ENCODE results near the gene DOCK10. TPM values are rescaled to one million over a fixed set of nuclear protein-coding genes. Genes with fewer than 3 reads are reported as not detected.

DOCK10 gene
- 10 to 100 TPM in 11 of 12 donors, not detected in 1; 13.4 to 35.6 (median 18.2) TPM for polyA plus RNA-seq (ENCODE audit: insufficient read length in 12 of 12)
- long read RNA-seq, donor 1, partial matches to known transcripts, result 9 of 9 reads
- long read RNA-seq, donor 1, other reads (novel, unspliced or antisense), result 0 of 9 reads
- long read RNA-seq, donor 2, full-length matches to known transcripts, result 1 of 9 reads
- long read RNA-seq, donor 2, partial matches to known transcripts, result 8 of 9 reads
- long read RNA-seq, donor 2, other reads (novel, unspliced or antisense), result 0 of 9 reads
- long read RNA-seq, donor 3, result 0 reads
- long read RNA-seq, donor 4, result 0 reads
- long read RNA-seq, donor 5, partial matches to known transcripts, result 5 of 5 reads
- long read RNA-seq, donor 5, other reads (novel, unspliced or antisense), result 0 of 5 reads
- long read RNA-seq, donor 6, partial matches to known transcripts, result 5 of 5 reads
- long read RNA-seq, donor 6, other reads (novel, unspliced or antisense), result 0 of 5 reads
- long read RNA-seq, donor 7, result 0 reads
- long read RNA-seq, donor 8, full-length matches to known transcripts, result 1 of 1 reads
- long read RNA-seq, donor 8, partial matches to known transcripts, result 0 of 1 reads
- long read RNA-seq, donor 8, other reads (novel, unspliced or antisense), result 0 of 1 reads
- long read RNA-seq, donor 9, result 0 reads
- long read RNA-seq, donor 10, result 0 reads
- long read RNA-seq, donor 11, partial matches to known transcripts, result 6 of 6 reads
- long read RNA-seq, donor 11, other reads (novel, unspliced or antisense), result 0 of 6 reads

- peak; percentile 70 for DNase-seq
These were observed at the start of gene DOCK10 for GRCh38 chr2:225041851-225042799. DOCK10 (minus strand) TSS chr2:225042468; CDS start chr2:225042374, 94 bp downstream.

GRCh38 chr2:225091336-225091735 lies 49.1 kb upstream of the DOCK10 start:
- no peak for DNase-seq

- DNase-seq, result no peak
These were observed 48.5 kb upstream of the DOCK10 start for GRCh38 chr2:225090746-225091145.

GRCh38 chr2:225086915-225087314 lies 44.6 kb upstream of the DOCK10 start:
- no peak for DNase-seq

- DNase-seq, result no peak
These were observed 44.2 kb upstream of the DOCK10 start for GRCh38 chr2:225086439-225086838.

DNA sequence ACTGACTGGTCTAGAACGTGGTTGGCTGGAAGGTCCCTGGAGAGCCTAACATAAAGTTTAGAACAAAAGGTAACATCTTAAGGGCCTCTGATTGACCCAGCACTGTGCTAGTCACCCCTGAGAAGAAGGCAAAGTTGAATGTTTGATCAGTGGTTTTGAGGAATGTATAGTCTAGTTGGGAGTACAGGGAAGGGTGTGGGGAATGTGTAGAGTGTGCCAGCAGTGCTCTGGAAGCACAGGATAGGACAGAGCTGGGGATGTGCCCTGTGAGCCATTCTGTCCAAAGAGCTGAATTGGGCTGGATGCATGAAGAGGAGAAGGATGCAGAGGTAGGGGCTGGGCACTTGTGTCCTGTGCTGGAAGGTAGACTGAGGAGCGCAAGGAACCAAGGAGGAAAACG lies 41.0 kb upstream of the DOCK10 start:
- no peak for DNase-seq

- DNase-seq, result peak; percentile 37
These were observed 33.9 kb upstream of the DOCK10 start for GRCh38 chr2:225076125-225076524.

DNA sequence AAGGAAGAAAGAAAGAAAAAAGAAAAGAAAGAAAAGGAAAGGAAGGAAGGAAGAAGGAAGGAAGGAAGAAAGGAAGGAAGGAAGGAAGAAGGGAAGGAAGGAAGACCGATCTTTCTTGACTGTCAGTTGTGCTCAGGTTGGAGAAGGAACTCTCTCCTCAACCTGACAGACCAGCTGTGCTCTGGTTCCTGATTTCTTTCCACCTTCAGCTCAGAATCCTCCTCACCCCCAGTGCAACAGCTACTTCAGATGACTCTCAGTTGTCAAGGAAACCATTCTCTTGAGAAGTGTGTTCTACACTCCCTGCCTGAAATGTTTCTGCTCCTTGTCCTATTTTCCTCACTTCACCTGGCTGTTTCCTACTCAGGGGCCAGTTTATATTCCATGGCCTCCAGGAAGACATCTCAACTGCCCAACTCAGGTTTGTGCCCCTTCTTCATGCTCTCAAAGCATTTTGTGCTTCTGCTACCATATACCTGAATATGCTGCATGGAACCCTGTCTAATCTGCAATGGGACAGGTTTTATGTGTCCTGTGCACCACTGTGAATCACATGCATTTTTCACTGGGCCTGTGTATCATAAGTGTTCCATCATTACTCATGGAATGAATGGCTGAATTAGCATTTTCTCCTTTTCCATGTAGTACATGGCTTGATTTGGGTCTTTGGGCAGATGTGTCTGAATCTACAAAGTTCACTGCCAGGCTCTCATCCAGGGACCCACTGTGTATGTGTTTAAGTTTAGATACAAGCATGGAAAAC lies 32.8 kb upstream of the DOCK10 start:
- no peak for DNase-seq

DNA sequence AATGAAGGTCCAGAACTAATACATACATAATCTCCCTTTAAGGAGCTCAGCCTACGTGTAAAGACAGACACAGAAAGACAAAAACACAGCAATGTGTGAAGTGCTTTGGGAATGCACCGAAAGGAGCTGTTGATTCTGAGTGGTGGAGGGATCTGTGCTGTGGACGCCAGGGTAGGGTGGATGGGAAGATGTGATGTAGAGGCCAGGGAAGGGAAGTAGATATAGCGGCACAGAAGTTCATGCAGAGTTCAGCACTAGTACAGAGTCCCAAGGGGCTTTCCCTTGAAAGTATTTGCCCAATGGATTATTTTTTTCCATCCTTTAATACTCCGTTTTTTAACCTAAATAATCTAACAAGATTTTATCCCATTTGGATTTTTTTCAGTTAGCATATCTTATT lies 32.1 kb upstream of the DOCK10 start:
- peak; percentile 31 for DNase-seq

DNA sequence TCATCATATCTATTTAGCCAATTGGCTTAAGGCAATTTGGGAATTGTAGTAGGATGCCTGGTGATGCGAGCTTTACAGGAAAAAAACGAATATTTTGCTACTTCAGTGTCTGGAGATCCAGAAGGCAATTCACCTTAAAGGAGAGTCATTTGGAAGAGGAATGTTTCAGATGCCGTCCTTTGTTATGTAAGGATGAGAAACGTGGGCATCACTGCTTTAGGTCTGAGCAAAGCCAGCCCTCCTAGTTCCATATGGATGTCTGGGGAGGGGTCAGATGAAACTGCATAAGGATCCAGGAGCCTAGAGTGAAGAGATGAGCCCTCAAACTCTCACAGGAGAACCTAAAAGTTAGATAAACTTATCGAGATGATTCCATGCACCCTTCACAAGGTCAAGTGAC lies 30.9 kb upstream of the DOCK10 start:
- no peak for DNase-seq

- no peak for DNase-seq
These were observed 30.2 kb upstream of the DOCK10 start for GRCh38 chr2:225072444-225072843.

DNA sequence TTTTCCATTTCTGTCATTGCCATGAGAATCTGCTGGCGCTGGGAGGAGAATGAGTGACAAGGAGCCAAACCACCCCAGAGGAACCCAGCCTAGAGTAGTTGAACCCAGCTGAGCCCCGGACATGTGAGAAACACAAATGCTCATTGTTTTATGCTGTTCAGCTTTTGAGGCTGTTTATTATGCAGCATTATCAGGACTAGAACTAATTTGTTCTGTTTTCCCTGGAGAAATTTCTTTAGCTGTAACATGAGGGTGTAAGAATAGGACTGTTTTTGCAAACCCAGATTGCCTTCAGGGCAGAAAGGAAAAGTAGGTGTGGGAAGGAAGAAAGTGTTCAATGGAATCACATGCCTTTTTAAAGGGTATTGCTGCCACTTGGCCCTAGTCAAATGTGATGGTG lies 28.5 kb upstream of the DOCK10 start:
- no peak for DNase-seq

DNA sequence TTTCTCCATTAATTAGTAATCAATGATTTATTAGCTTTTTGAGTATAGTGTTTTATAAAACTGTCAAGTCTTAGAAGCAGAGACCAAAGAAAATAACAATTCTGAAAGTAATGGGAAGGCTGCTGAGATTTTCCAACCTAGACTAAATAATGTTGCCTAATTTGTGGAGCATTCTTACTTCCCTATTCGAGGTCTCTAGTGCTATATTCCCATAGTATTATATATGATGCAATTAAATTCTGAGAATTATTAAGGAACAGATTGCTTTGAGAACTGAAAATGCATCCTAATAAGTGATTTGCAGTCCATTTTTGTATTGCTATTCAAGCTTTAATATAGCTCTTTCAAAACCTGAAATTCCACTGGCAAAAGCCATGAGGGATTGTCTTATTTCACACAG lies 27.7 kb upstream of the DOCK10 start:
- DNase-seq, result no peak

GRCh38 chr2:225069477-225069876 lies 27.2 kb upstream of the DOCK10 start:
- no peak for DNase-seq

DNA sequence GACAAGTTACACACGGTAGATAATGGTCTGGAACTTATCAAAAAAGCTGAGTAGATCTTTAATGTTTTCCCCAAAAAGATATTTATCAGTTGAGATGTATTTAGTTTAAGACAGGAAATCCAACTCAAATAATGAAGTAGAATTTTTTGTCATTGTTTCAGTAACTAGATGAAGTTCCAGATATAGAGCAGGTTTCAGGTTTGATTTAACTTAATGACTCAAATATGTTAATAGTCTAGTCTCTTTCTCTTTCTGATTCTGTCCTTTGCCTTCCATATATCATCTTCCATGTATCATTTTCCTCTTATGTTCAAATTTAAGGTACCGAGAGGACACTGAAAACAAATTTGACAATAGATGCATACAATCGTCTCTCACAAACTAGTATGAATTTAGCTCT lies 23.6 kb upstream of the DOCK10 start:
- no peak for DNase-seq

DNA sequence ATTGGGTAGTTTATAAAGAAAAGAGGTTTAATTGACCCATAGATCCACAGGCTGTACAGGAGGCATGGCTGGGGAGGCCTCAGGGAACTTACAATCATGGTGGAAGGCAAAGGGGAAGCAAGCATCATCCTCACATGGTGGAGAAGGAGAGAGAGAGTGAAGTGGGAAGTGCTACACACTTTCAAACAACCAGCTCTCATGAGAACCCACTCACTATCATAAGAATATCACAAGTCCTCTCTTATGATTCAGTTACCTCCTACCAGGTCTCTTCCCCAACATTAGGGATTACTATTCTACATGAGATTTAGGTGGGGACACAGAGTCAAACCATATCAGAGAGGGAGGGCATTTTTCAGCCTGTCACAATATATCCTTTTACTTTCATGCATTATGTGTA lies 22.7 kb upstream of the DOCK10 start:
- DNase-seq, result no peak

- no peak for DNase-seq
These were observed 22.1 kb upstream of the DOCK10 start for GRCh38 chr2:225064362-225064761.

GRCh38 chr2:225056330-225057073 lies 14.2 kb upstream of the DOCK10 start:
- DNase-seq, result no peak

GRCh38 chr2:225055714-225056113 lies 13.4 kb upstream of the DOCK10 start:
- no peak for DNase-seq

- no peak for DNase-seq
These were observed 10.4 kb upstream of the DOCK10 start for GRCh38 chr2:225052703-225053102.

Data from muscle of arm (tissue), 14 donors.